Neural cell (in vitro differentiated cells): ENCODE data around the gene MYLK.

ENCODE experiments used
- EZH2 ChIP-seq: fragments of 200-600, 300-800 bp; shearing (Covaris generic), sonication (generic); IDR thresholded peaks from 2 replicates; pipeline ENCODE4 v1.6.1; 2014; ENCODE audit warnings: antibody characterized with exemption, low read length, borderline replicate concordance, mild to moderate bottlenecking; ENCODE audit not compliant: insufficient read depth, poor library complexity, severe bottlenecking
- TF ChIP-seq, protein P1 (sequence below): fragments of 450-650 bp; IDR thresholded peaks from 2 replicates; pipeline ENCODE4 v1.5.1; 2014; ENCODE audit warnings: antibody characterized with exemption, mild to moderate bottlenecking, moderate library complexity; ENCODE audit not compliant: poor library complexity, severe bottlenecking

DNA sequence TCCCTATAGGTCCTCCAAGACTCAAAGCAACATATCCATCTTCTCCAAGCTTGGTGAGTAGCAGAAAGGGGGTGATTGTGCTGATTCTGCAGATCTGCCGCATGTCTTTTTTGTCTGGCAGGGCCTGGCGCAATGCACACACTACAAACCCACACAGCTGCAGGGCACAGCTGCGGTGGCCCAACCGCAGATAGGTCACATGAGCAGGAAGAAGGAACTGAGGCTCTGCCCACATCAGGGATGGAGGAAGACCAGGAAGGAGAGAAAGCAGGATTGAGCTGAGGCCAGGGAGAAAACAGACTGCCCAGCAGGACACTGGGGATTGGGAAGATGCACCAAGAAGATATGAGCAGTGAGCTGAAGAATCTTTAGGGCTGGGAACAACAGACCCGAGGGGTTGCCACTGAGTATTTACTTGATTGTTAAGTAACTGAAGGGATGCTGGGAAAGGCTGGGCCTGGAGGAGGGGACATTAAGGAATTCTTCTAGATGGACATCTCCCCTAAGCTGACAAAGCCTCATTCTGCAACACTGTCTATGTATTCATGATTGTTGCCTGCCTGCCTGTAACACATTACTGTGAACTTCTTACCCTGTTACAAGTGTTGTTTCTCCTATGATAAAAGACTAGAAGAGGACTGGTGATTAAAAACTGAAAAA is 126.7 kb downstream of the MYLK start:
- TF ChIP-seq, protein P1, sequence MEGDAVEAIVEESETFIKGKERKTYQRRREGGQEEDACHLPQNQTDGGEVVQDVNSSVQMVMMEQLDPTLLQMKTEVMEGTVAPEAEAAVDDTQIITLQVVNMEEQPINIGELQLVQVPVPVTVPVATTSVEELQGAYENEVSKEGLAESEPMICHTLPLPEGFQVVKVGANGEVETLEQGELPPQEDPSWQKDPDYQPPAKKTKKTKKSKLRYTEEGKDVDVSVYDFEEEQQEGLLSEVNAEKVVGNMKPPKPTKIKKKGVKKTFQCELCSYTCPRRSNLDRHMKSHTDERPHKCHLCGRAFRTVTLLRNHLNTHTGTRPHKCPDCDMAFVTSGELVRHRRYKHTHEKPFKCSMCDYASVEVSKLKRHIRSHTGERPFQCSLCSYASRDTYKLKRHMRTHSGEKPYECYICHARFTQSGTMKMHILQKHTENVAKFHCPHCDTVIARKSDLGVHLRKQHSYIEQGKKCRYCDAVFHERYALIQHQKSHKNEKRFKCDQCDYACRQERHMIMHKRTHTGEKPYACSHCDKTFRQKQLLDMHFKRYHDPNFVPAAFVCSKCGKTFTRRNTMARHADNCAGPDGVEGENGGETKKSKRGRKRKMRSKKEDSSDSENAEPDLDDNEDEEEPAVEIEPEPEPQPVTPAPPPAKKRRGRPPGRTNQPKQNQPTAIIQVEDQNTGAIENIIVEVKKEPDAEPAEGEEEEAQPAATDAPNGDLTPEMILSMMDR: no peak
- TF ChIP-seq EZH2: no peak
